DOHH2 (cell line): ENCODE measurements around the gene GMDS.

ENCODE experiments used
- H3F3A ChIP-seq: fragments of 200-600 bp; sonication (generic), shearing (Covaris generic); 2 replicates; pipeline ENCODE4 v1.6.0; 2016; ENCODE audit warnings: antibody characterized with exemption, mild to moderate bottlenecking; ENCODE audit not compliant: control insufficient read depth, insufficient read depth
- H3K27ac ChIP-seq: fragments of 200-600 bp; sonication (generic); 2 replicates; pipeline ENCODE4 v1.5.1; 2014; ENCODE audit warnings: low read depth, mild to moderate bottlenecking, low read length, moderate library complexity
- H3K27me3 ChIP-seq: fragments of 200-600 bp; sonication (generic); 2 replicates; pipeline ENCODE4 v1.6.1; 2014; ENCODE audit warnings: mild to moderate bottlenecking, low read length, mixed read lengths; ENCODE audit not compliant: control insufficient read depth
- H3K36me3 ChIP-seq: fragments of 200-600 bp; sonication (generic); 2 replicates; pipeline ENCODE4 v1.6.1; 2014; ENCODE audit warnings: mild to moderate bottlenecking, low read length, moderate library complexity, mixed read lengths; ENCODE audit not compliant: control insufficient read depth
- H3K4me1 ChIP-seq: fragments of 200-600 bp; sonication (generic); 2 replicates; pipeline ENCODE4 v1.6.1; 2014; ENCODE audit warnings: mild to moderate bottlenecking, low read length, mixed read lengths; ENCODE audit not compliant: control insufficient read depth
- H3K4me2 ChIP-seq: fragments of 200-600 bp; sonication (generic); 2 replicates; pipeline ENCODE4 v1.6.0; 2014; ENCODE audit warnings: mild to moderate bottlenecking, low read length, moderate library complexity
- H3K4me3 ChIP-seq: fragments of 200-600 bp; sonication (generic); 2 replicates; pipeline ENCODE4 v1.5.1; 2014; ENCODE audit warnings: mild to moderate bottlenecking, low read length, mixed read lengths
- H3K79me2 ChIP-seq: fragments of 200-600 bp; sonication (generic); 2 replicates; pipeline ENCODE4 v1.6.1; 2014; ENCODE audit warnings: mild to moderate bottlenecking, low read length, mixed read lengths; ENCODE audit not compliant: control insufficient read depth
- H3K9me2 ChIP-seq: fragments of 200-600 bp; sonication (generic); replicated peaks from 2 replicates; pipeline ENCODE4 v1.6.1; 2014; ENCODE audit warnings: mild to moderate bottlenecking, low read length, mixed read lengths; ENCODE audit not compliant: control insufficient read depth
- H3K9me3 ChIP-seq: fragments of 200-600 bp; sonication (generic); 2 replicates; pipeline ENCODE4 v1.6.1; 2014; ENCODE audit warnings: antibody characterized with exemption, low read length, mixed read lengths; ENCODE audit not compliant: control insufficient read depth, insufficient read depth
- H4K20me1 ChIP-seq: fragments of 200-600 bp; sonication (generic); 2 replicates; pipeline ENCODE4 v1.6.0; 2014; ENCODE audit warnings: low read depth, mild to moderate bottlenecking, antibody characterized with exemption, low read length, moderate library complexity; ENCODE audit not compliant: control insufficient read depth, insufficient read depth
- EZH2phosphoT487 ChIP-seq: fragments of 200-600 bp; sonication (generic); IDR thresholded peaks from 2 replicates; pipeline ENCODE4 v1.6.1; 2017; ENCODE audit warnings: borderline replicate concordance, mild to moderate bottlenecking, antibody characterized with exemption, low read length, moderate library complexity, mixed read lengths
- TF ChIP-seq, protein P1 (sequence below): fragments of 200-600 bp; sonication (generic); IDR thresholded peaks from one replicate; pipeline ENCODE4 v1.5.1; 2014; ENCODE audit warnings: antibody characterized with exemption, mild to moderate bottlenecking, low read depth, low read length; ENCODE audit not compliant: poor library complexity, severe bottlenecking

GMDS gene

DNA sequence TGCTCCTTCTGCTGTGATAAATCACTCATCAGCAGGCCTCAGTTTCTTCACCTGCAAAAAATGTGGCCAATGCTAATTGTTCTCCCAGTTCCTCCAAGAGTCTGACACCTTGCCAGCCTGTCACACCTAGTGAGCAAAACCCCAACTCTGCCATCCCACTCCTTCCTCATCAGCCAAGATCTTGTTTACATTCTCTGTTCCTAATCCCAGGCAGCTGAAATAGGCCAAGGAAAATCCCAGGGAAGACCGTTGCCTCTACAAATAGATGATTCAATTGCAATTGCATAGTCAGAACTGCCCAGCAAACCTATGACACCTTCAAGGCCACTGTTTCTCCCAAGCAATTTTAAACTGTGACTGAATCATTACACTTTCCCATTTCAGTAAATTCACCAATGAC is 78.7 kb downstream of the GMDS start:
- no peaks in the 10 kb centered on the region for H3K27me3 ChIP-seq
- no peak for TF ChIP-seq EZH2phosphoT487
- TF ChIP-seq, protein P1, sequence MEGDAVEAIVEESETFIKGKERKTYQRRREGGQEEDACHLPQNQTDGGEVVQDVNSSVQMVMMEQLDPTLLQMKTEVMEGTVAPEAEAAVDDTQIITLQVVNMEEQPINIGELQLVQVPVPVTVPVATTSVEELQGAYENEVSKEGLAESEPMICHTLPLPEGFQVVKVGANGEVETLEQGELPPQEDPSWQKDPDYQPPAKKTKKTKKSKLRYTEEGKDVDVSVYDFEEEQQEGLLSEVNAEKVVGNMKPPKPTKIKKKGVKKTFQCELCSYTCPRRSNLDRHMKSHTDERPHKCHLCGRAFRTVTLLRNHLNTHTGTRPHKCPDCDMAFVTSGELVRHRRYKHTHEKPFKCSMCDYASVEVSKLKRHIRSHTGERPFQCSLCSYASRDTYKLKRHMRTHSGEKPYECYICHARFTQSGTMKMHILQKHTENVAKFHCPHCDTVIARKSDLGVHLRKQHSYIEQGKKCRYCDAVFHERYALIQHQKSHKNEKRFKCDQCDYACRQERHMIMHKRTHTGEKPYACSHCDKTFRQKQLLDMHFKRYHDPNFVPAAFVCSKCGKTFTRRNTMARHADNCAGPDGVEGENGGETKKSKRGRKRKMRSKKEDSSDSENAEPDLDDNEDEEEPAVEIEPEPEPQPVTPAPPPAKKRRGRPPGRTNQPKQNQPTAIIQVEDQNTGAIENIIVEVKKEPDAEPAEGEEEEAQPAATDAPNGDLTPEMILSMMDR = no peak
- H3F3A ChIP-seq = no peaks in the 10 kb centered on the region
- no peaks in the 10 kb centered on the region for H4K20me1 ChIP-seq
- no peaks in the 10 kb centered on the region for H3K36me3 ChIP-seq
- H3K79me2 ChIP-seq = no peaks in the 10 kb centered on the region; the same call in 1 of the 2 replicates
- H3K4me1 ChIP-seq = peaks cover 12% of the 10 kb centered on the region
- no peak overlapping the region for H3K27ac ChIP-seq
- H3K4me3 ChIP-seq = no peak overlapping the region
- no peak overlapping the region for H3K4me2 ChIP-seq
- H3K9me2 ChIP-seq = no peaks in the 10 kb centered on the region
- no peaks in the 10 kb centered on the region for H3K9me3 ChIP-seq

DNA sequence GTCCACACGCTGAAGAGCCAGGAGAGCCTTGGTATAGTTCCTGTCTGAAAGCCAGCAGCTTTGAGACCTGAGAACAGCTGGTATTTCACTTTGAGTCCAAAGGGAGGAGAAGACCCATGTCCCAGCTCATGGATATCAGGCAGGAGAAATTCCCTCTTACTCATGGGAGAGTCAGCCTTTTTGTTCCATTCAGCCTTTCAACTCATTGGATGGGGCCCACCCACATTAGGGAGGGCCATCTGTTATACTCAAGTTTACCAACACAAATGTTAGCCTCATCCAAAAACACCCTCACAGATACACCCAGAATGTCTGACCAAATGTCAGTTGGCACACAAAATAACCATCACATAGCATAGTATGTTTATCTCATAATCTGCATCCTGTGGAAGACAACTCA is 80.1 kb downstream of the GMDS start:
- no peaks in the 10 kb centered on the region for H3K9me3 ChIP-seq
- H3K9me2 ChIP-seq = no peaks in the 10 kb centered on the region
- H3K27me3 ChIP-seq = no peaks in the 10 kb centered on the region
- H3K4me1 ChIP-seq = peaks cover 12% of the 10 kb centered on the region
- H3K36me3 ChIP-seq = no peaks in the 10 kb centered on the region
- H3K27ac ChIP-seq = no peak overlapping the region
- no peaks in the 10 kb centered on the region; the same call in 1 of the 2 replicates for H3K79me2 ChIP-seq
- no peak overlapping the region for H3K4me2 ChIP-seq
- no peak overlapping the region for H3K4me3 ChIP-seq
- no peaks in the 10 kb centered on the region for H4K20me1 ChIP-seq
- no peaks in the 10 kb centered on the region for H3F3A ChIP-seq
- TF ChIP-seq, protein P1 = no peak
- TF ChIP-seq EZH2phosphoT487 = no peak

DNA sequence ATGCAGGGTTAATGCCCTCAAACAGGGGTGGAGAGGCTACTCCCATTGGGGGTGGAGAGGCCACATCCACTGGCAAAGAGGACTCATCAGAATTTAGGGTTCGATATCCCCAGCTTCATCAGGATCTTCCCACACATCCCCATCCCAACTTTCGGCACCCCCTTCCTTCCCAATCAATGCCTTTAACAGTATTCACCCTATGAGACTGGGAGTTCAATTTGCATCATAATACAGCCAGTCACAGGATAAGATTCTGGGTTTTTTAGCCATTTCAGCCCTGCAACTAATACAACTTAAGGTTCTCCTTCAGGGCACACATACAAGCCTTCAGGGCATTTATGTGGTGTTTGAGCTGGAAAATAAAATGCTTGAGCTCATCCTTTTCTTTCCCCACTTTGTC is 80.9 kb downstream of the GMDS start:
- no peaks in the 10 kb centered on the region for H3K36me3 ChIP-seq
- no peaks in the 10 kb centered on the region; the same call in 1 of the 2 replicates for H3K79me2 ChIP-seq

More for the DNA sequence above, 80.9 kb downstream of the GMDS start:
- H3K4me2 ChIP-seq = no peak overlapping the region
- no peaks in the 10 kb centered on the region for H3K9me3 ChIP-seq
- no peaks in the 10 kb centered on the region for H4K20me1 ChIP-seq
- no peaks in the 10 kb centered on the region for H3K9me2 ChIP-seq
- TF ChIP-seq EZH2phosphoT487 = no peak
- TF ChIP-seq, protein P1 = no peak
- no peaks in the 10 kb centered on the region for H3K27me3 ChIP-seq
- H3K4me3 ChIP-seq = no peak overlapping the region
- H3K4me1 ChIP-seq = peaks cover 12% of the 10 kb centered on the region
- H3K27ac ChIP-seq = no peak overlapping the region
- H3F3A ChIP-seq = no peaks in the 10 kb centered on the region
